LNCAP (cell line): ENCODE results near the gene SH3RF1.

ENCODE experiments used
- TF ChIP-seq, protein P1 (sequence below): fragments of 450-650 bp; IDR thresholded peaks from 2 replicates; pipeline ENCODE4 v1.5.1; 2017; ENCODE audit warnings: mild to moderate bottlenecking

The SH3RF1 gene

DNA sequence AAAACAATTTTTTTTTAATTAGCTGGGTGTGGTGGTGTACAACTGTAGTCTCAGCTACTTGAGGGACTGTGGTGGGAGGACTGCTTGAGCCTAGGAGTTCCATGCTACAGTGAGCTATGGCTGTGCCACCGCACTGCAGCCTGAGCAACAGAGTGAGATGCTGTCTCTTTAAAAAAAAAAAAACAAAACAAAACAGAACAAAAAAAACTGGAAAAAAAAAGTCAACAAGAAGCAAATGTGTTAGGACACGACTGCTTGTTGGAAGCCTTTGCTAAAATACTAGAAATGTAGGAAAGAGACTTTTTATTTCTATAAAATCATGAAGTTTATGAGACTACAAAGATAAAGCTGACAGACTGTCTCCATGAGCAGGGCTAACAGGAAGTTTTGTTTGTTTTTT, 87.2 kb downstream of the SH3RF1 start:
- TF ChIP-seq, protein P1, sequence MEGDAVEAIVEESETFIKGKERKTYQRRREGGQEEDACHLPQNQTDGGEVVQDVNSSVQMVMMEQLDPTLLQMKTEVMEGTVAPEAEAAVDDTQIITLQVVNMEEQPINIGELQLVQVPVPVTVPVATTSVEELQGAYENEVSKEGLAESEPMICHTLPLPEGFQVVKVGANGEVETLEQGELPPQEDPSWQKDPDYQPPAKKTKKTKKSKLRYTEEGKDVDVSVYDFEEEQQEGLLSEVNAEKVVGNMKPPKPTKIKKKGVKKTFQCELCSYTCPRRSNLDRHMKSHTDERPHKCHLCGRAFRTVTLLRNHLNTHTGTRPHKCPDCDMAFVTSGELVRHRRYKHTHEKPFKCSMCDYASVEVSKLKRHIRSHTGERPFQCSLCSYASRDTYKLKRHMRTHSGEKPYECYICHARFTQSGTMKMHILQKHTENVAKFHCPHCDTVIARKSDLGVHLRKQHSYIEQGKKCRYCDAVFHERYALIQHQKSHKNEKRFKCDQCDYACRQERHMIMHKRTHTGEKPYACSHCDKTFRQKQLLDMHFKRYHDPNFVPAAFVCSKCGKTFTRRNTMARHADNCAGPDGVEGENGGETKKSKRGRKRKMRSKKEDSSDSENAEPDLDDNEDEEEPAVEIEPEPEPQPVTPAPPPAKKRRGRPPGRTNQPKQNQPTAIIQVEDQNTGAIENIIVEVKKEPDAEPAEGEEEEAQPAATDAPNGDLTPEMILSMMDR, result no peak

DNA sequence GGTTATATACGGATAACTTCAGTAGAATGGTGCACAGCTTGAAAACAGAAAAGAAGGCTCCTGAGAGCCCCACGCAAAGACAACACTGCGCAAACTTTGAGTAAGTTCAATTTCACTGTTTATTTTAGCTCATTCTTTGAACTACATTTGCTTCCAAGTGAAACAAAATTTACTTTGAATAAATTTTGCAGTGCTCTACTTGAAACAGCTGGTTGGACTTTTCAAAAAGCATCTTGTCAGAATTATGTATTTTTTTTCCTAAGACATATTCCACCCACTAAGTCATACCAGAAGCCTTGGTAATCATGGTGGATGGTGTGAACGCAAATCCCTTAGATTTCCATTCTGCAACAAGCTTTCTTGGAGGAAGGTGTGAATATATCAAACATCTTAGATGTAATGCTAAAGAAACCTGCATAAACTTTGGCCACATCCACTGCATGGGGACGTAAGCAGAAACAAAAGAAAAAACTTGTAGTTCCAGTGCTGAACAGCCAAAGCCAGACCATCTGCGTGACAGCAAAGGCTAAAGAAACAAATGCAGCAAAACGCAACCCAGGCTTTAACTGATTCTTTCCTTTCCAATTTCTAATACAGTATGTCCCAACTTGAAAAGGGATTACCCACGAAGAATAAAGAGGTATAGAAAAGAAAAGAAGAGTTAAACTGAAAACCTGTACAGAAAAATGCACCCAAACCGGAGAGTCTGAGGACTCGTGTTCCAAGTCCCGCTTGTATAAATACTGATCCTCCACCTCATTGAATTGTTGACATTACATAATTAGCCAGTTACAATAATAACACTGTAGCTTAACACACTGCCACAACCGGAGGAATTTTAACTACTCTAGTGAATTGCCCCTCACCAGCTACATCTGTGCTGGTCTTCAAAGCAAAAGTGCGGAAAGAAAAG, 90.9 kb downstream of the SH3RF1 start:
- TF ChIP-seq, protein P1, result no peak

DNA sequence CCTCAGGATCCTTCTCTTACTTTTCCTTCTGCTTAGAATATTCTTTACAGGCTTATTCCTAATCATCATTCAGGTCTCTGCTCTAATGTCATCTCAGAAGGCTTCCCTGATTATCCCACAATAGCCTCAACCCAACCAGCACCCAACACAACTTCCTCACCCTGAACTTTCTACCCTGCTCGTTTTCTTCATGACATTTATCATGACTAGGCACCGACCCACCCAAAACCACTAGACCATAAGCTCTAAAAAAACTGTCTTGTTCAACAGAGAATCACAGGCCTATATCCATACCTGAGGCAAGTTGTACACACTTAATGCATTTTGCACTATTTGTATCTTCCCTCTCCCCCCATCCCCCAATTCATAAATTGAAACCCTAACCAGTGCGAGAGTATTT, 95.3 kb downstream of the SH3RF1 start:
- TF ChIP-seq, protein P1, result no peak

DNA sequence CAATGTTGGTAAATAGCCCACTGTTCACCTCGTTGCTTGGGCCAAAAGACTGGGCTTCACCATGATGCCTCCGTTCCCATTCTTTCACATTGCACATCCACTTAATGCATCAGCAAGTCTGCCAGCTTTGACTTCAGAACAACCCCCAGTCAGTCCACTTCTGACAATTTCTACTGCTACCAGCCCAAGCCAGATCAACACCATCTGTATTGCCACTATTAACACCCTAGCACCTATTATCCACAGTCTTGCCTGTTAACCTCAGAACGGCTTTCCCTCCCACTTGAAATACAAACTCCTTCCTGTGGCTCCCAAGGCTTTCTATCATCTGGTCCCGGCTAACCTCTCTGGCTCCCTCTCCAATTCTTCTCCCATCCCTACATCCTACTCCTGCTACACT, 95.7 kb downstream of the SH3RF1 start:
- TF ChIP-seq, protein P1, result no peak

DNA sequence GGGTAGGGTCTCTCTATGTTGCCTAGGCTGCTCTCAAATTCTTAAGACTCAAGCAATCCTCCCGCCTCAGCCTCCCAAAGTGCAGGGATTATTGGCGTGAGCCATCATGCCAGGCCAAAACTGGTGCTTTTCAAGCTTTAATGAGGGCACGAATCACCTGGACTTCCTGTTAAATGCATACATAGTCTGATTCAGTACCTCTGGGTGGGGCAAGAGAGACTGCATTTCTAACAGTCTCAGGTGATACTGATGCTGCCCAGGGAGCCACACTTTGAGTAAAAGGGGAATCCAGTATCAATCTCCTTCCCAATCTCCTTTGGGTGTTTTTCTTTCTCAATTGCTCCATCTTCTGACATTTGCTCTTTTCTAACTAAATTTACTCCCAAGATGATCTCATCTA, 96.5 kb downstream of the SH3RF1 start:
- TF ChIP-seq, protein P1, result no peak

DNA sequence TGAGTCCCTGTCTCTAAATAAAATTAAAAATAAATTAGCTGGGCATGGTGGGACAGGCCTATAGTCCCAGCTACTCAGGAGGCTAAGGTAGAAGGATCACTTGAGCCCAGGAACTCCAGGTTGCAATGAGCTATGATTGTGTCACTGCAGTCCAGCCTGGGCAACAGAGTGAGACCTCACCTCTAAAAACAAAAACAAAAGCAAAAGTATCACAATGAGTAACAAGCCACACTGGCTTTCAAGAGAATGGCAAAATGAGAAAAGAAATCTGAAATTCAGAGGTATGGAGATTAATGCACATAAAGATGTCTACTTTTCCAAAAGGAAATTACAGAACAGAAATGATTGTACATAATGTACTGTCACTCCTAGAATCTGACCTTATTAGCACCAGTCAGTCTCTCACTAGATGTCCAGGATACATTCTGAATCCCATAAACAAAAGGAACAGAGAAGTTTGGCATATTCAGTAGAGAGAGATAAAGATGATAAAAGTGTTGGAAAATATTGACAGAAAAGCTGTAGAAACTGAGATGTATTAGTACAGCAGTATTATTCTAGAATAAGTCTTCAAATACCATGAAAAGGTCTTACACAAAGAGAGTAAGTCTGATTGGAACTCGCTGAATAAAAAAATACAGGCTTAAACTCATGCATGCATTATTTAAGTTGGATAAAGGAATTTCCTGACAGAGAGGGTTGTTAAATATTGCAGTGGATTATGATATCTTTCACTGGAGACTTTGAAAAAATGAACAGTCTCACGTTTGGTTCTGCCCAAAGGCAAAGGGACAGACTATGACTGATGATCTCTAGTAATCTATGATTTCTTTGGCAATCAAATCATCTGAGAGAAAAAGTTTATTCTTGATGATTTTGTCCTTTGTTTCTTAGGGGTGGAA, 102.5 kb downstream of the SH3RF1 start:
- TF ChIP-seq, protein P1, result no peak

DNA sequence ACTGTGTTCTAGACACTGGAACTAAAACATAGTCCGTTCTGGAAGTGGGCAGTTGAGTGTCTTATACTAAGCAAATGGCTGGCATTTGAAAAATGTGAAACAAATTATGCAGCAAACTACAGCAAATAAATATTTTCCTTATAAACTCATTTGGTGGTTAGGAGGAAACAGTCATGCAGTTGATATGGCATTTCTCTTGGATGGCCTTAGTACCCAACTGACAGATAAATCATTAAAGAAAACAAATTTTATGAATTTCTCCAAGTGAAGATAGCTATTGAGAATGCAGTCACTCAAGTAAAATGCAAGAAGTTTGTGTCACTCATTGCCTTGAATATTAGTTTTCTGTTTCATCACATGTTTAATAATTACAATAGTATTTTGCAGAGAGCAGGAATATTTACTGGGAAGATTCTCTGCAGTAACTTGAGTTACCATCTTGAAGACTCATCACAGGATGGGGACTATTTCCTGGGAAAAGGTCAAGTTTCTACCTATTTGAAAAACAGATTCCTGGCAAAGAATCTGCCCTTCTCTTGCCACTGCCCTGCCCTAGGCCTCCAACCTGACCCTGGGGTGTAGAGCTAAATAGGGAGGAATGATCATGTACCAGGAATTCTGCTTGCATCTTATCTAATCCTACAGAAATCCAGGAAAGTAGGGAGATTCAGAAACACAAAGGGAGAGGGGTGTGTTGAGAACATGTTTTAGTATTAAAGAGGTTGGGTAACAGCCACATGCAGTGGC, 105.9 kb downstream of the SH3RF1 start:
- TF ChIP-seq, protein P1, result no peak
